ENCODE results near the gene CRHR1.
"Not testable (repeated sequence)": the region's sequence is repeated elsewhere in the genome, so short reads cannot be mapped to it uniquely, and the experiment has no call there.

The CRHR1 gene

GRCh38 chr17:45861165-45861564, 77.0 kb downstream of the CRHR1 start:
- Histone ChIP-seq H3K27ac (ENCODE audit: low read length) (no peak overlapping the region), H3K4me3 (ENCODE audit: low read length) (no peak overlapping the region), H3K9me3 (replicated peaks; ENCODE audit: insufficient read depth, low read length) (no peaks in the 10 kb centered on the region), H4K20me1 (ENCODE audit: insufficient read depth, low read length) (no peaks in the 10 kb centered on the region), H2AFZ (ENCODE audit: low read length) (no peak overlapping the region), H3K4me1 (ENCODE audit: low read length) (peaks cover 5% of the 10 kb centered on the region; the same call in 1 of the 2 replicates), H3K27me3 (replicated peaks; ENCODE audit: insufficient read depth, low read length) (peaks cover 5% of the 10 kb centered on the region; the same call in 1 of the 2 replicates), H3F3A (ENCODE audit: insufficient read depth, low read length) (no peaks in the 10 kb centered on the region), H3K79me2 (ENCODE audit: low read length) (no peaks in the 10 kb centered on the region), H3K9ac (ENCODE audit: low read length) (no peak overlapping the region), H3K9me2 (replicated peaks; ENCODE audit: insufficient read depth, low read length) (no peaks in the 10 kb centered on the region), H3K4me2 (ENCODE audit: low read depth, low read length) (no peak overlapping the region), H3K36me3 (replicated peaks; ENCODE audit: insufficient read depth, low read length) (no peaks in the 10 kb centered on the region)
- DNase-seq, result no peak
- TF ChIP-seq EZH2phosphoT487 (IDR thresholded peaks at IDR 0.05; ENCODE audit: low read length), result no peak
- no peak for TF ChIP-seq CTCF (IDR thresholded peaks at IDR 0.05; ENCODE audit: low read length)
- no peak for TF ChIP-seq EZH2 (optimal IDR thresholded peaks at IDR 0.05; ENCODE audit: low read depth, low read length)

- H3K79me2 ChIP-seq (ENCODE audit: low read length); H3K9me2 ChIP-seq (replicated peaks; ENCODE audit: insufficient read depth, low read length); DNase-seq; H3K9ac ChIP-seq (ENCODE audit: low read length); H3K9me3 ChIP-seq (replicated peaks; ENCODE audit: insufficient read depth, low read length); H3K27ac ChIP-seq (ENCODE audit: low read length); H3K27me3 ChIP-seq (replicated peaks; ENCODE audit: insufficient read depth, low read length); H4K20me1 ChIP-seq (ENCODE audit: insufficient read depth, low read length); H3K4me3 ChIP-seq (ENCODE audit: low read length); H3K36me3 ChIP-seq (replicated peaks; ENCODE audit: insufficient read depth, low read length); H2AFZ ChIP-seq (ENCODE audit: low read length); H3K4me2 ChIP-seq (ENCODE audit: low read depth, low read length); H3K4me1 ChIP-seq (ENCODE audit: low read length); H3F3A ChIP-seq (ENCODE audit: insufficient read depth, low read length): not testable (repeated sequence)
Measured at GRCh38 chr17:45862127-45862526, 78.0 kb downstream of the CRHR1 start.

GRCh38 chr17:45863857-45864654, 79.9 kb downstream of the CRHR1 start:
- DNase-seq, result no peak
- H4K20me1 ChIP-seq (ENCODE audit: insufficient read depth, low read length), result no peaks in the 10 kb centered on the region
- H3K4me3 ChIP-seq (ENCODE audit: low read length), result no peak overlapping the region
- H3K36me3 ChIP-seq (replicated peaks; ENCODE audit: insufficient read depth, low read length), result no peaks in the 10 kb centered on the region
- H3K9ac ChIP-seq (ENCODE audit: low read length), result no peak overlapping the region
- no peaks in the 10 kb centered on the region for H3K9me2 ChIP-seq (replicated peaks; ENCODE audit: insufficient read depth, low read length)
- TF ChIP-seq CTCF (IDR thresholded peaks at IDR 0.05; ENCODE audit: low read length) (no peak), EZH2 (optimal IDR thresholded peaks at IDR 0.05; ENCODE audit: low read depth, low read length) (no peak), EZH2phosphoT487 (IDR thresholded peaks at IDR 0.05; ENCODE audit: low read length) (no peak)
- no peaks in the 10 kb centered on the region for H3K79me2 ChIP-seq (ENCODE audit: low read length)
- peaks cover 5% of the 10 kb centered on the region; the same call in 1 of the 2 replicates for H3K27me3 ChIP-seq (replicated peaks; ENCODE audit: insufficient read depth, low read length)
- H3K9me3 ChIP-seq (replicated peaks; ENCODE audit: insufficient read depth, low read length), result no peaks in the 10 kb centered on the region
- no peak overlapping the region for H3K4me2 ChIP-seq (ENCODE audit: low read depth, low read length)
- H3K4me1 ChIP-seq (ENCODE audit: low read length), result peaks cover 5% of the 10 kb centered on the region; the same call in 1 of the 2 replicates
- H2AFZ ChIP-seq (ENCODE audit: low read length), result no peak overlapping the region
- no peak overlapping the region for H3K27ac ChIP-seq (ENCODE audit: low read length)
- no peaks in the 10 kb centered on the region for H3F3A ChIP-seq (ENCODE audit: insufficient read depth, low read length)

GRCh38 chr17:45867171-45867570, 83.1 kb downstream of the CRHR1 start:
- H3K9me3 ChIP-seq (replicated peaks; ENCODE audit: insufficient read depth, low read length), result no peaks in the 10 kb centered on the region
- no peaks in the 10 kb centered on the region for H3K79me2 ChIP-seq (ENCODE audit: low read length)
- no peak overlapping the region for H2AFZ ChIP-seq (ENCODE audit: low read length)
- no peaks in the 10 kb centered on the region for H3K36me3 ChIP-seq (replicated peaks; ENCODE audit: insufficient read depth, low read length)
- no peaks in the 10 kb centered on the region for H3K4me1 ChIP-seq (ENCODE audit: low read length)
- no peak for DNase-seq
- no peaks in the 10 kb centered on the region for H3F3A ChIP-seq (ENCODE audit: insufficient read depth, low read length)
- no peaks in the 10 kb centered on the region for H3K9me2 ChIP-seq (replicated peaks; ENCODE audit: insufficient read depth, low read length)
- TF ChIP-seq EZH2phosphoT487 (IDR thresholded peaks at IDR 0.05; ENCODE audit: low read length) (no peak), CTCF (IDR thresholded peaks at IDR 0.05; ENCODE audit: low read length) (no peak), EZH2 (optimal IDR thresholded peaks at IDR 0.05; ENCODE audit: low read depth, low read length) (no peak)
- no peak overlapping the region for H3K9ac ChIP-seq (ENCODE audit: low read length)
- no peaks in the 10 kb centered on the region for H3K27me3 ChIP-seq (replicated peaks; ENCODE audit: insufficient read depth, low read length)
- H3K4me2 ChIP-seq (ENCODE audit: low read depth, low read length), result no peak overlapping the region
- no peaks in the 10 kb centered on the region for H4K20me1 ChIP-seq (ENCODE audit: insufficient read depth, low read length)
- no peak overlapping the region for H3K4me3 ChIP-seq (ENCODE audit: low read length)
- no peak overlapping the region for H3K27ac ChIP-seq (ENCODE audit: low read length)
